Peyer's patch (tissue), 4 donors: ENCODE results near the gene MAP1LC3B2.

Experiments used
- CTCF ChIP-seq, 6 experiments: fragments of 450-650 bp in 4 of 6; fragments of 200-600 bp in 2 of 6; sonication (generic) in 1 of 6; IDR thresholded peaks; one replicate each; pipeline ENCODE4 v1.5.1; 2017 to 2019; ENCODE audit warnings: antibody characterized with exemption in 6 of 6, mild to moderate bottlenecking in 3 of 6, moderate library complexity in 1 of 6
- POLR2A ChIP-seq, 2 donors: fragments of 450-650 bp; IDR thresholded peaks; one replicate each; pipeline ENCODE4 v1.5.1; 2017; ENCODE audit warnings: antibody characterized with exemption in 2 of 2, mild to moderate bottlenecking in 2 of 2, moderate library complexity in 2 of 2

GRCh38 chr12:116571089-116571488 is 11.9 kb downstream of the MAP1LC3B2 start:
- TF ChIP-seq CTCF (IDR thresholded peaks at IDR 0.05) (no peak), POLR2A (IDR thresholded peaks at IDR 0.05) (no peak)
